ENCODE results near the gene RASGRF2. TPM values are rescaled to one million over a fixed set of nuclear protein-coding genes. Genes with fewer than 3 reads are reported as not detected.

The RASGRF2 gene
- total and polyA plus RNA-seq, 2 of the 8 experiments (the other 6 are each of a cell fraction or from before 2014, with no cell fraction given) = 2.6 to 29.5 TPM

DNA sequence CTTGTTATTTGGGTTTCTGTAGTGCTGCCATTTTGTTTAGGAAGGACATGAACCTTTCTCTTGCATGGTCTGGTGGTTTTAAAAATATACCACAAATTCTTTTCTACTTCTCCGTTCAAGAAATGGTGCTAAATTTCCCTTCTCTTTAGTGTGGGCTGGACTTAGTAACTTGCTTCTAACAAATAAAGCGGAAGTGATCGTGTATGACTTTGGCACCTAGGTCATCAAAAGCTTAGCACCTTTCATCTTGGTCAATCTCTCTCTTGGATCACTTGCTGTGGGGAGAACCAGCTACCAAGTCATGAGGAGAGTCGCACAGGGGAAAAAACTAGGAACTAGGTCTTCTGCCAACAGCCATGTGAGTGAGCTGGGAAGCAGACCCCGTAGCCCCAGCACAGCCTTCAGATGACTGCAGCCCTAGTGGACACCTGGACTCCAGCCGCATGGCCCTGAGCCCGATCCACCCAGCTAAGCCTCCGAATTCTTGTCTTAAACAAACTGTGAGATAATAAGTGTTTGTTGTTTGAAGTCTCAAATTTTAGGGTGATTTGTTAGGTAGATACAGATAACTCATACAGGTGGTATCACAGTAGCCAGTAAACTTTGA, 185.3 kb downstream of the RASGRF2 start:
- Histone ChIP-seq H3K9me3 (ENCODE audit: insufficient read depth in 2 of 2, low read depth in 1 of 2, low read length in 1 of 2) (no peaks in the 10 kb centered on the region), H3K36me3 (ENCODE audit: control insufficient read depth in 2 of 4, insufficient read depth in 4 of 4, low read length in 3 of 4) (no peaks in the 10 kb centered on the region), H2BK12ac (ENCODE audit: low read depth, low read length) (no peak overlapping the region), H2AFZ (ENCODE audit: low read length) (no peak overlapping the region), H4K8ac (ENCODE audit: extremely low read depth, insufficient read depth, low read length) (no peak overlapping the region), H4K91ac (replicated peaks; ENCODE audit: insufficient read length, low read length) (no peak overlapping the region), H4K5ac (ENCODE audit: insufficient read length, low read depth, low read length) (no peak overlapping the region), H3K9ac (replicated peaks in 1 of 4; ENCODE audit: extremely low read depth in 1 of 4, low read depth in 3 of 4, low read length in 3 of 4) (no peak overlapping the region), H3K4me2 (ENCODE audit: insufficient read depth in 1 of 2, low read depth in 2 of 2, low read length in 2 of 2) (no peak overlapping the region), H3K79me2 (ENCODE audit: control insufficient read depth in 1 of 2, insufficient read depth in 2 of 2, low read length in 2 of 2) (no peaks in the 10 kb centered on the region), H2BK20ac (ENCODE audit: low read length) (no peak overlapping the region), H3K18ac (ENCODE audit: extremely low read depth, low read length) (no peak overlapping the region), H3K56ac (replicated peaks; ENCODE audit: insufficient read length, low read depth, low read length) (no peak overlapping the region), H2BK15ac (ENCODE audit: low read length) (no peak overlapping the region), H2AK5ac (ENCODE audit: low read depth, low read length) (no peak overlapping the region), H3K23ac (ENCODE audit: insufficient read length) (no peak overlapping the region), H3K23me2 (ENCODE audit: low read depth, low read length) (no peaks in the 10 kb centered on the region), H2BK120ac (replicated peaks; ENCODE audit: low read depth, low read length) (no peak overlapping the region), H3K14ac (ENCODE audit: insufficient read length) (no peak overlapping the region), H3K79me1 (ENCODE audit: low read depth, low read length) (no peaks in the 10 kb centered on the region), H2BK5ac (ENCODE audit: low read depth, low read length) (no peak overlapping the region), H3K4me3 (ENCODE audit: extremely low read depth in 1 of 4, insufficient read depth in 2 of 4, low read depth in 3 of 4, low read length in 4 of 4) (no peak overlapping the region), H3K27me3 (replicated peaks in 1 of 4; ENCODE audit: control insufficient read depth in 3 of 4, extremely low read depth in 1 of 4, insufficient read depth in 3 of 4, low read length in 3 of 4) (no peaks in the 10 kb centered on the region), H3K27ac (ENCODE audit: low read depth, low read length) (no peak overlapping the region), H4K20me1 (replicated peaks in 1 of 2; ENCODE audit: control insufficient read depth in 1 of 2, insufficient read depth in 2 of 2, low read length in 2 of 2) (no peaks in the 10 kb centered on the region), H3K4me1 (replicated peaks in 1 of 4; ENCODE audit: control insufficient read depth in 3 of 4, insufficient read depth in 4 of 4, low read length in 3 of 4) (peaks cover 0 to 2% (median 0%) of the 10 kb centered on the region in 4 experiments; a peak in 1 of 7 replicates), H3K4ac (replicated peaks; ENCODE audit: insufficient read length, low read depth, low read length) (no peak overlapping the region)
- no peak for TF ChIP-seq TAF1 (IDR thresholded peaks at IDR 0.05; ENCODE audit: low read depth, low read length)
- TF ChIP-seq, protein P1, sequence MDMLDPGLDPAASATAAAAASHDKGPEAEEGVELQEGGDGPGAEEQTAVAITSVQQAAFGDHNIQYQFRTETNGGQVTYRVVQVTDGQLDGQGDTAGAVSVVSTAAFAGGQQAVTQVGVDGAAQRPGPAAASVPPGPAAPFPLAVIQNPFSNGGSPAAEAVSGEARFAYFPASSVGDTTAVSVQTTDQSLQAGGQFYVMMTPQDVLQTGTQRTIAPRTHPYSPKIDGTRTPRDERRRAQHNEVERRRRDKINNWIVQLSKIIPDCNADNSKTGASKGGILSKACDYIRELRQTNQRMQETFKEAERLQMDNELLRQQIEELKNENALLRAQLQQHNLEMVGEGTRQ (IDR thresholded peaks at IDR 0.05; ENCODE audit: low read length) = no peak
- no peak for TF ChIP-seq SP1 (IDR thresholded peaks at IDR 0.05; ENCODE audit: low read depth, low read length)
- no peak for TF ChIP-seq BRCA1 (IDR thresholded peaks at IDR 0.05; ENCODE audit: low read depth, low read length)
- no peak for TF ChIP-seq POU5F1 (IDR thresholded peaks at IDR 0.05; ENCODE audit: low read depth, low read length)
- no peak for TF ChIP-seq FOSL1 (IDR thresholded peaks at IDR 0.05; ENCODE audit: insufficient read depth, low read depth, low read length)
- TF ChIP-seq CHD1 (IDR thresholded peaks at IDR 0.05; ENCODE audit: low read depth, low read length) = no peak
- no peak for TF ChIP-seq EZH2 (IDR thresholded peaks at IDR 0.05; ENCODE audit: low read depth, low read length, severe bottlenecking)
- no peak for TF ChIP-seq CBX8 (IDR thresholded peaks at IDR 0.05; ENCODE audit: borderline replicate concordance, low read depth, low read length)
- TF ChIP-seq EGR1 (IDR thresholded peaks at IDR 0.05; ENCODE audit: borderline replicate concordance, low read depth, low read length) = no peak
- CTCF ChIA-PET (ENCODE audit: partially characterized antibody) = interaction anchor here (1.0 to 1.7 kb wide), 4 partner anchors 18 to 147 kb away, joined by 3 to 7 read pairs (median 4); no protein-coding TSS in a partner anchor
- no peak for FAIRE-seq
- WGBS, 2 experiments (ENCODE audit: extremely low coverage in 1 of 2, insufficient coverage in 1 of 2, insufficient read length in 1 of 2, insufficient replicate concordance in 2 of 2, low coverage in 1 of 2, low lambda C conversion rate in 2 of 2, missing lambda C conversion rate in 1 of 2) = 87% methylated on average over 8 of the region's 8 CpGs; no CpG with 5 or more reads in 1 of the 2 experiments
- no peak for DNase-seq (ENCODE audit: low read depth in 1 of 2, low spot score in 2 of 2)
- POLR2A ChIA-PET (ENCODE audit: partially characterized antibody) = no interaction called here

All from H1 (cell line).